GM13976 (cell line): Measurements from ENCODE around the gene RIBC2.
"Not testable (repeated sequence)": the region's sequence is repeated elsewhere in the genome, so short reads cannot be mapped to it uniquely, and the experiment has no call there.

Source experiments
- DNase-seq: peaks from one replicate; pipeline ENCODE4 v3.0.0; 2012; ENCODE audit warnings: low spot score
- in situ Hi-C: fragments of 300-500 bp; cut with MboI; formaldehyde crosslinking; loops from one replicate; pipeline ENCODE4 v1.12.0; 2022; ENCODE audit warnings: low sequenced_read_pairs, mixed read lengths, inconsistent platforms; ENCODE audit not compliant: unreplicated experiment
- TF ChIP-seq, protein P1 (sequence below): IDR thresholded peaks from 2 replicates; pipeline ENCODE4 v1.5.1; 2012; ENCODE audit warnings: borderline replicate concordance, mild to moderate bottlenecking; ENCODE audit not compliant: insufficient read depth; ENCODE audit errors: extremely low read depth, missing control alignments, control extremely low read depth

The RIBC2 gene

DNA sequence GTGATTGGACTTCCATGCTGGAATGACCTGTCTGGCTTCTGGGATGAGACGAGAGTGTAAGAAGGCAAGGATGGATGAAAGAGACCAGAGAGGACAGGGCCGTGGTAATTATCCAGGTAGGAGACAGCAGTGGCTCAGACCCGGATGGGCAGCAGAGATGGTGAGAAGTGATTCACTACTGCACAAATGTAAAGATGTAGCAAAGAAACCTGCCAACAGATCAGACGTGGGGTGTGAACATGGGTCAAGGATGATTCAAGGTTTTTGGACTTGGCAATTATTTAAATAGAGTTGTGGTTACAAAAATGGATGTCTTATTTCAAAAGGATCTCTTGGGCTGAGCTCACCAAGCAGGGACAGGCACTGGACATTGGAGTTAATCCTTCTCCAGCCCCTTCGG, 32.7 kb downstream of the RIBC2 start:
- TF ChIP-seq, protein P1, sequence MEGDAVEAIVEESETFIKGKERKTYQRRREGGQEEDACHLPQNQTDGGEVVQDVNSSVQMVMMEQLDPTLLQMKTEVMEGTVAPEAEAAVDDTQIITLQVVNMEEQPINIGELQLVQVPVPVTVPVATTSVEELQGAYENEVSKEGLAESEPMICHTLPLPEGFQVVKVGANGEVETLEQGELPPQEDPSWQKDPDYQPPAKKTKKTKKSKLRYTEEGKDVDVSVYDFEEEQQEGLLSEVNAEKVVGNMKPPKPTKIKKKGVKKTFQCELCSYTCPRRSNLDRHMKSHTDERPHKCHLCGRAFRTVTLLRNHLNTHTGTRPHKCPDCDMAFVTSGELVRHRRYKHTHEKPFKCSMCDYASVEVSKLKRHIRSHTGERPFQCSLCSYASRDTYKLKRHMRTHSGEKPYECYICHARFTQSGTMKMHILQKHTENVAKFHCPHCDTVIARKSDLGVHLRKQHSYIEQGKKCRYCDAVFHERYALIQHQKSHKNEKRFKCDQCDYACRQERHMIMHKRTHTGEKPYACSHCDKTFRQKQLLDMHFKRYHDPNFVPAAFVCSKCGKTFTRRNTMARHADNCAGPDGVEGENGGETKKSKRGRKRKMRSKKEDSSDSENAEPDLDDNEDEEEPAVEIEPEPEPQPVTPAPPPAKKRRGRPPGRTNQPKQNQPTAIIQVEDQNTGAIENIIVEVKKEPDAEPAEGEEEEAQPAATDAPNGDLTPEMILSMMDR: no peak
- DNase-seq: no peak
- in situ Hi-C loops: no loop called here

DNA sequence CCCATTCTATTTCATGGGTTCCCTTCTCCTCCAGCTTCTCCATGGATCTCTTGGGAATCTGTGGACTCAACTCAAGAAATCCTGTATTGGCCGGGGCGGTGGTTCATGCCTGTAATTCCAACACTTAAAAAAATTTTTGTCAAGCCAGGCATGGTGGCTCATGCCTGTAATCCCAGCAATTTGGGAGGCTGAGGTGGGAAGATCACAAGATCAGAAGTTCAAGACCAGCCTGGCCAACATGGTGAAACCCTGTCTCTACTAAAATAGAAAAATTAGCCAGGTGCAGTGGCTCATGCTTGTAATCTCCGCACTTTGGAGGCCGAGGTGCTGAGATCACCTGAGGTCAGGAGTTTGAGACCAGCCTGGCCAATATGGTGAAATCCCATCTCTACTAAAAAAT, 34.1 kb downstream of the RIBC2 start:
- in situ Hi-C loops, DNase-seq: not testable (repeated sequence)

DNA sequence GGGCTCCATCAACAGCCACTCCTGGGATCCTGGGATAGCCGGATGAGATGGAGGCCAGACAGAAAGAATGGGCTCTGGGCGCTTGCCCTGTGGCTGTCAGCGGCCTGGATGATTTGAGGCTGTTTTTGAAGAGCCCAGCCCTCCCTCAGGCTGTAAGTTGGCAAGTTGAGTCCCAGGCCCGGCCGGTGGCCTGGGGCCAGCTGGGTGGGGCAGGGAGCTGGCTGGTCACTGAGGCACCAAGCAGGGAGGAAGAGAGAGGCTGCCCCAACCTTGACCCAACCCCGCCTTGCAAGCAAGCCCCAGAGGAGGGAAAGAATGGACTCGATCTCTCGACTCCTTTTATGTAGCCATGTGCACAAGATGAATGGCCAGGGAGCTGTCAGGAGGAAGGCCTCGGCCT, 34.9 kb downstream of the RIBC2 start:
- in situ Hi-C loops: no loop called here
- no peak for DNase-seq
- TF ChIP-seq, protein P1: no peak

DNA sequence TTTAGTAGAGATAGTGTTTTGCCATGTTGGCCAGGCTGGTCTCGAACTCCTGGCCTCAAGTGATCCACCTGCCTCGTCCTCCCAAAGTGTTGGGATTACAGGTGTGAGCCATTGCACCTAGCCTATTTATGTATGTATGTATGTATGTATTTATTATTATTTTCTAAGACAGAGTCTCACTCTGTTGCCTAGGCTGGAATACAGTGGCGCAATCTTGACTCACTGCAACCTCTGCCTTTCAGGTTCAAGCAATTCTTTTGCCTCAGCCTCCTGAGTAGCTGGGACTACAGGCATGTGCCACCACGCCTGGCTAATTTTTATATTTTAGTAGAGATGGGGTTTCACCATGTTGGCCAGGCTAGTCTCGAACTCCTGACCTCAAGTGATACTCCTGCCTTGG, 35.9 kb downstream of the RIBC2 start:
- in situ Hi-C loops, DNase-seq: not testable (repeated sequence)

DNA sequence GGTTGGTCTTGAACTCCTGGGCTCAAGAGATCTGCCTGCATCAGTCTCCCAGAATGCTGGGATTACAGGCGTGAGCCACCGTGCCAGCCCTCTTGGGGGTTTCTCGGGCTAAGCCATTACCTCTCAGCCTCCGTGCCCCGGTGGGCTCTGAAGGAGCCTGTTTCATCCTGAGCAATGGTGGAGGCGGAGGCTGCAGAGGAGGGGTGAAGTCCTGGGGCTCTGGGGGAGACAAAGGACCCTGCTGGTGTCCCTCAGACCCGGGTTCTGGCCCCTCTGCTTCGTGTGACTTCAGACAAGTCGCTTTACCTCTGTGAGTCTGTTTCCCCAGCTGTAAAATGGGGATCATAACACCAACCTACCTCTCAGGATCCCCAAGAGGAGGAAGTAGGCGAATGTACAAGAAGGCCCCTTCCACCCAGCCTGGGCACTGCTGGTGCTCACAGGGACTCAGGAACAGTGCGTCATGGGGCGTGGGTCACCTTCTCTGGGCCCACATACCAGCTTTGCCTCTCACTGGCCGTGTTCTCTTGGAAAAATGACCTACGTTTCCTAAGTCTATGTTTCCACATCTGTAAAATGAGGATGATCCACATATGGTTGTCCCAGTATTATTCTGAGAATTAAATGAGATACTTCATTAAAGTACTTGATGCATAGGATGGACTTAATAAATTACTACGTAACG, 36.8 kb downstream of the RIBC2 start:
- in situ Hi-C loops: no loop called here
- no peak for DNase-seq
- TF ChIP-seq, protein P1: no peak

DNA sequence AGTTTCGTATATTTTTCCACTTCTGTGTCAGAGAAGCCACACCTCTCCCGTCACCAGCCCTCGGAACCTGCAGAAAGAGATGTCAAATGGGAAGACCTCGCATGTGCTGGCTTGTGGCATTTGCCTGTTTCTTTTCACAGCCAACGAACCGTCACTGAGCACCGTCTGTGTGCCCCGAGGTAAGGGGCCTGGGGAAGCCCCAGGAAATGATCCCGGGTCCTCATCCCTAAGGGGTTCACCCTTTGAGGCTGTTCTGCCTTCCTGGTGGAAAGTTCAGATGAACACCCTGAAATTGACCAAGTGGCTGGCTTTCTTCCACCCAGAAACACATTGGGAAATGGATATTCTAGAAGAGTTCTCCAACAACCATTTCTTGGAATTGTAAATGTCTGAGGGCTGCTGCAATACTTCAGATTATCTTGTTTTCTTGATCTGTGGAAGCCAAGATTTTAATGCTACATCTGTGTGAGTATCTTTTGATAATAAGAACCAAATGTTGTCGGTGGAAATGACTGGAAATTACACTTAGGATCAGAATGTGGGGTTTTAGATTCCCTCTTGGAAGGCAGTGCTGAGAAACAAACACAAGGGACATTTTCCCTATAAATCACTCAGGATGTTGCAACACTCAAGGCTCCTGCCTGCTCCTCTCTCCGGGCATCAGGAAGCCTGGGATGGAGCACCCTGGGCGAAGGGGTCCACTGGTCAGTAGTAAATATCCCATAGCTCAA, 37.6 kb downstream of the RIBC2 start:
- no peak for DNase-seq
- TF ChIP-seq, protein P1: no peak
- in situ Hi-C loops: no loop called here

DNA sequence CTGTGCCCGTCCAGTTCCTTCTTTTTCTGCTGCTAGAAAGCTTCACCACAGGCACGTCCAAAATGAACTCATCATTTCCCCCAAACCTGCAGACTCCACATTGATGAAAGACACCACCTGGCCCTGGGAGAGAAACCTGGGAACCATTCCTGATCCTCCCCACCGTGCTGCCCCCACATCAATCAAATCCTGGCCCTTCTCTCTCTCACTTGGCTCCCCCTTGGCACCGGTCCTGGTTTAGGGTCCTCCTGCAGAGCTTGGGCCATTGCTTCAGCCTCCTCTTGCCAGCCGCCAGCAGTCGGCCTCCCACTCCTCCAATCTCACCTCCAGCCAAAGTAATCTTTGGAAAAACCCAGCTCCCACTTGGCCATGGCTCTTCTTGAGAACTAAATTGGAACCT, 38.5 kb downstream of the RIBC2 start:
- DNase-seq: no peak
- in situ Hi-C loops: no loop called here
- TF ChIP-seq, protein P1: no peak
